Neural progenitor cell (in vitro differentiated cells): ENCODE data around the gene KRTAP12-2.

Experiments used
- CTCF ChIP-seq: fragments of 200-600 bp; sonication (generic); IDR thresholded peaks from 2 replicates; pipeline ENCODE4 v1.5.1; 2017; ENCODE audit warnings: antibody characterized with exemption, mild to moderate bottlenecking
- EZH2 ChIP-seq: fragments of 200-600 bp; sonication (generic); IDR thresholded peaks from 2 replicates; pipeline ENCODE4 v1.6.1; 2017; ENCODE audit warnings: antibody characterized with exemption, mild to moderate bottlenecking, moderate library complexity
- EZH2phosphoT487 ChIP-seq: fragments of 200-600 bp; sonication (generic); IDR thresholded peaks from 2 replicates; pipeline ENCODE4 v1.6.1; 2017; ENCODE audit warnings: antibody characterized with exemption

GRCh38 chr21:44630440-44630839 is 36.3 kb downstream of the KRTAP12-2 start:
- TF ChIP-seq CTCF (no peak), EZH2phosphoT487 (no peak), EZH2 (no peak)
